GM23338 (cell line): Measurements from ENCODE around the gene KCNAB2. TPM values are rescaled to one million over a fixed set of nuclear protein-coding genes. Genes with fewer than 3 reads are reported as not detected.

Experiments used
- ATAC-seq: fragments of 200-7000 bp; cut with Tn5 transposase; 3 replicates; pipeline ENCODE4 v1.9.1; 2020
- DNase-seq: peaks from one replicate; pipeline ENCODE4 v3.0.0-alpha.2; 2015; ENCODE audit warnings: low spot score
- H2AFZ ChIP-seq: fragments of 200-600 bp; sonication (generic); 2 replicates; pipeline ENCODE4 v1.8.0; 2016; ENCODE audit warnings: antibody characterized with exemption, mild to moderate bottlenecking, moderate library complexity
- H3F3A ChIP-seq: fragments of 200-600 bp; sonication (generic); replicated peaks from 2 replicates; pipeline ENCODE4 v1.8.0; 2017; ENCODE audit warnings: antibody characterized with exemption, mixed run types, low read depth
- H3K27ac ChIP-seq: fragments of 200-600 bp; sonication (generic); 2 replicates; pipeline ENCODE4 v1.6.1; 2016; ENCODE audit warnings: low read depth
- H3K27me3 ChIP-seq: fragments of 200-600 bp; sonication (generic); 2 replicates; pipeline ENCODE4 v1.8.0; 2016; ENCODE audit warnings: mild to moderate bottlenecking, mixed run types, moderate library complexity; ENCODE audit not compliant: insufficient read depth
- H3K36me3 ChIP-seq: fragments of 200-600 bp; sonication (generic); 2 replicates; pipeline ENCODE4 v1.8.0; 2016; ENCODE audit warnings: mild to moderate bottlenecking; ENCODE audit not compliant: insufficient read depth
- H3K4me1 ChIP-seq: fragments of 200-600 bp; sonication (generic); 2 replicates; pipeline ENCODE4 v1.8.0; 2016; ENCODE audit warnings: mild to moderate bottlenecking, moderate library complexity; ENCODE audit not compliant: insufficient read depth
- H3K4me2 ChIP-seq: fragments of 200-600 bp; sonication (generic); 2 replicates; pipeline ENCODE4 v1.7.1; 2017; ENCODE audit warnings: mixed run types
- H3K4me3 ChIP-seq: fragments of 200-600 bp; sonication (generic); 2 replicates; pipeline ENCODE4 v1.6.1; 2016; ENCODE audit warnings: mixed run types
- H3K79me2 ChIP-seq: fragments of 200-600 bp; sonication (generic); replicated peaks from 2 replicates; pipeline ENCODE4 v1.8.0; 2017; ENCODE audit warnings: mild to moderate bottlenecking; ENCODE audit not compliant: insufficient read depth
- H3K9me2 ChIP-seq: fragments of 200-600 bp; sonication (generic); 2 replicates; pipeline ENCODE4 v1.8.0; 2017; ENCODE audit not compliant: insufficient read depth
- H4K20me1 ChIP-seq: fragments of 200-600 bp; sonication (generic); replicated peaks from 2 replicates; pipeline ENCODE4 v1.8.0; 2017; ENCODE audit warnings: mild to moderate bottlenecking; ENCODE audit not compliant: insufficient read depth
- H3K27ac Mint-ChIP-seq: 2 replicates; pipeline ENCODE4 v1.8.0; 2020; ENCODE audit warnings: inconsistent platforms, mild to moderate bottlenecking, moderate library complexity, mixed read lengths
- H3K27me3 Mint-ChIP-seq: 3 replicates; pipeline ENCODE4 v1.8.0; 2022; ENCODE audit warnings: low read depth, mild to moderate bottlenecking, moderate library complexity, mixed read lengths, inconsistent platforms; ENCODE audit not compliant: insufficient read depth, poor library complexity
- H3K36me3 Mint-ChIP-seq: 3 replicates; pipeline ENCODE4 v1.8.0; 2021; ENCODE audit warnings: low read depth, mild to moderate bottlenecking, inconsistent platforms, moderate library complexity, mixed read lengths
- H3K4me1 Mint-ChIP-seq: 3 replicates; pipeline ENCODE4 v1.8.0; 2020; ENCODE audit warnings: mild to moderate bottlenecking, inconsistent platforms, mixed read lengths
- H3K4me3 Mint-ChIP-seq: 3 replicates; pipeline ENCODE4 v1.8.0; 2021; ENCODE audit warnings: moderate library complexity, mild to moderate bottlenecking, inconsistent platforms, mixed read lengths
- H3K9me3 Mint-ChIP-seq: 3 replicates; pipeline ENCODE4 v1.8.0; 2020; ENCODE audit warnings: moderate library complexity, mild to moderate bottlenecking, inconsistent platforms, mixed read lengths
- CREB1 ChIP-seq: fragments of 250-450 bp; sonication (Bioruptor Pico); IDR thresholded peaks from 2 replicates; pipeline ENCODE4 v1.5.0; 2020; ENCODE audit warnings: low read depth, mild to moderate bottlenecking, moderate library complexity
- CTCF ChIP-seq, 2 experiments: fragments of 200-600 bp in 1 of 2; sonication (generic) in 1 of 2; conservative IDR thresholded peaks; 2 replicates each; pipeline versions ENCODE4 v1.5.1 to v1.6.1; 2016 to 2017; ENCODE audit warnings: antibody characterized with exemption in 2 of 2, low read depth in 2 of 2, mild to moderate bottlenecking in 2 of 2, moderate library complexity in 1 of 2
- EZH2 ChIP-seq: fragments of 200-600 bp; sonication (generic); IDR thresholded peaks from one replicate; pipeline ENCODE4 v1.8.0; 2017; ENCODE audit warnings: antibody characterized with exemption, mild to moderate bottlenecking, low read depth; ENCODE audit not compliant: unreplicated experiment
- JUNB ChIP-seq: IDR thresholded peaks from one replicate; pipeline ENCODE4 v1.6.1; 2016; ENCODE audit warnings: antibody characterized with exemption; ENCODE audit not compliant: unreplicated experiment
- REST ChIP-seq: IDR thresholded peaks from one replicate; pipeline ENCODE4 v1.6.1; 2018; ENCODE audit warnings: antibody characterized with exemption; ENCODE audit not compliant: unreplicated experiment
- STAT1 ChIP-seq: IDR thresholded peaks from one replicate; pipeline ENCODE4 v1.6.1; 2016; ENCODE audit warnings: antibody characterized with exemption; ENCODE audit not compliant: unreplicated experiment
- ZNF114 ChIP-seq: fragments of 250-450 bp; sonication (Bioruptor Pico); IDR thresholded peaks from 2 replicates; pipeline ENCODE4 v1.5.0; 2020; ENCODE audit warnings: mild to moderate bottlenecking, moderate library complexity
- ZNF331 ChIP-seq: fragments of 250-450 bp; sonication (Bioruptor Pico); IDR thresholded peaks from 2 replicates; pipeline ENCODE4 v1.5.0; 2020; ENCODE audit warnings: low read depth, mild to moderate bottlenecking, moderate library complexity
- polyA plus RNA-seq: library from polyadenylated mRNA; unstranded; fragments of >200 nt; fragmentation: Nextera tagmentation; extraction: Ambion mirVana; gene quantifications from 2 replicates; pipeline ENCODE4 v1.2.1, GENCODE V29; 2016
- total RNA-seq: library from RNA; depleted of rRNA; stranded (reverse); fragments of >200 nt; shearing (Covaris generic); gene quantifications from 2 replicates; pipeline ENCODE4 v1.2.3, GENCODE V29; 2014

KCNAB2 gene
- total and polyA plus RNA-seq, 2 experiments from 2014 or later: 3.0 to 3.7 TPM

GRCh38 chr1:6092211-6092610 is 46.5 kb downstream of the KCNAB2 start:
- no peaks in the 10 kb centered on the region for H3K4me1 ChIP-seq
- TF ChIP-seq CREB1 (CRISPR knock-in tag): no peak
- no peaks in the 10 kb centered on the region for H3K9me3 Mint-ChIP-seq
- H3K4me3 ChIP-seq: no peak overlapping the region
- no peaks in the 10 kb centered on the region for H3K9me2 ChIP-seq
- H3F3A ChIP-seq: no peaks in the 10 kb centered on the region
- no peaks in the 10 kb centered on the region for H4K20me1 ChIP-seq
- no peak for ATAC-seq
- H3K36me3 ChIP-seq: no peaks in the 10 kb centered on the region
- H3K4me3 Mint-ChIP-seq: no peak overlapping the region
- no peaks in the 10 kb centered on the region for H3K79me2 ChIP-seq
- DNase-seq: no peak
- H3K27me3 Mint-ChIP-seq: peaks cover 3% of the 10 kb centered on the region
- no peaks in the 10 kb centered on the region for H3K36me3 Mint-ChIP-seq
- H3K27ac Mint-ChIP-seq: no peak overlapping the region
- no peak overlapping the region for H3K4me2 ChIP-seq
- H3K27ac ChIP-seq: no peak overlapping the region
- H2AFZ ChIP-seq: no peak overlapping the region
- H3K4me1 Mint-ChIP-seq: no peaks in the 10 kb centered on the region; the same call in 2 of the 3 replicates
- H3K27me3 ChIP-seq: no peaks in the 10 kb centered on the region

GRCh38 chr1:6093071-6093470 is 47.4 kb downstream of the KCNAB2 start:
- no peak for ATAC-seq
- Mint-ChIP-seq H3K27ac (no peak overlapping the region), H3K36me3 (no peaks in the 10 kb centered on the region), H3K27me3 (peaks cover 3% of the 10 kb centered on the region), H3K4me3 (no peak overlapping the region), H3K4me1 (no peaks in the 10 kb centered on the region; the same call in 2 of the 3 replicates), H3K9me3 (no peaks in the 10 kb centered on the region; the same call in 2 of the 3 replicates)
- H3K36me3 ChIP-seq: no peaks in the 10 kb centered on the region
- no peak for DNase-seq
- H3K4me3 ChIP-seq: no peak overlapping the region
- no peaks in the 10 kb centered on the region for H3K27me3 ChIP-seq
- no peaks in the 10 kb centered on the region for H4K20me1 ChIP-seq
- H3K4me1 ChIP-seq: no peaks in the 10 kb centered on the region
- no peaks in the 10 kb centered on the region for H3F3A ChIP-seq
- TF ChIP-seq STAT1 (no peak), REST (no peak), ZNF331 (no peak)
- no peak overlapping the region for H2AFZ ChIP-seq
- no peaks in the 10 kb centered on the region for H3K9me2 ChIP-seq
- H3K4me2 ChIP-seq: no peak overlapping the region
- no peak overlapping the region for H3K27ac ChIP-seq
- H3K79me2 ChIP-seq: no peaks in the 10 kb centered on the region

- H3F3A ChIP-seq: no peaks in the 10 kb centered on the region
- no peak for TF ChIP-seq EZH2
- no peak for TF ChIP-seq CTCF (conservative IDR thresholded peaks at IDR 0.05; ENCODE audit: low read depth in 2 of 2)
- no peak for TF ChIP-seq ZNF114 (CRISPR knock-in tag)
- TF ChIP-seq JUNB: no peak
- TF ChIP-seq ZNF331: no peak
- no peaks in the 10 kb centered on the region for H3K27me3 ChIP-seq
- Mint-ChIP-seq H3K4me3 (no peak overlapping the region), H3K27ac (no peak overlapping the region; the same call in 1 of the 2 replicates), H3K36me3 (no peaks in the 10 kb centered on the region), H3K9me3 (no peaks in the 10 kb centered on the region; the same call in 2 of the 3 replicates), H3K27me3 (peaks cover 3% of the 10 kb centered on the region), H3K4me1 (no peaks in the 10 kb centered on the region; the same call in 2 of the 3 replicates)
- DNase-seq: no peak
- no peaks in the 10 kb centered on the region for H3K79me2 ChIP-seq
- no peak overlapping the region for H3K27ac ChIP-seq
- no peaks in the 10 kb centered on the region for H3K9me2 ChIP-seq
- no peak overlapping the region for H2AFZ ChIP-seq
- no peak for ATAC-seq
- no peaks in the 10 kb centered on the region for H3K4me1 ChIP-seq
- H3K4me2 ChIP-seq: no peak overlapping the region
- no peaks in the 10 kb centered on the region for H4K20me1 ChIP-seq
- no peak overlapping the region for H3K4me3 ChIP-seq
- no peaks in the 10 kb centered on the region for H3K36me3 ChIP-seq
Measured at GRCh38 chr1:6093611-6094010, 47.9 kb downstream of the KCNAB2 start.
